Upper lobe of left lung (tissue), 6 donors: Measurements from ENCODE around the gene PVALB. TPM values are rescaled to one million over a fixed set of nuclear protein-coding genes. Genes with fewer than 3 reads are reported as not detected.

Experiments
- ATAC-seq, 2 donors: fragments of 200-7000 bp; cut with Tn5 transposase; one replicate each; pipeline ENCODE4 v1.9.1; 2022; ENCODE audit warnings: mild to moderate bottlenecking in 2 of 2, moderate library complexity in 2 of 2; ENCODE audit not compliant: low FRiP score in 2 of 2
- DNase-seq, 2 donors: peaks; one replicate each; pipeline ENCODE4 v3.0.0-alpha.2; 2019 to 2020
- H3K27ac ChIP-seq, 4 donors: fragments of 200-600 bp; sonication (generic); one replicate each; pipeline ENCODE4 v1.5.1; 2016 to 2019
- H3K27me3 ChIP-seq, 4 donors: fragments of 200-600 bp; sonication (generic); one replicate each; pipeline ENCODE4 v1.5.1; 2017 to 2019
- H3K36me3 ChIP-seq, 4 donors: fragments of 200-600 bp; sonication (generic); one replicate each; pipeline ENCODE4 v1.5.1; 2016 to 2019
- H3K4me1 ChIP-seq, 4 donors: fragments of 200-600 bp; sonication (generic); one replicate each; pipeline ENCODE4 v1.5.1; 2018 to 2019
- H3K4me3 ChIP-seq, 4 donors: fragments of 200-600 bp; sonication (generic); one replicate each; pipeline ENCODE4 v1.5.1; 2017 to 2019; ENCODE audit warnings: mild to moderate bottlenecking in 2 of 4, moderate library complexity in 1 of 4
- H3K9me3 ChIP-seq, 4 donors: fragments of 200-600 bp; sonication (generic); one replicate each; pipeline ENCODE4 v1.5.1; 2018 to 2019
- CTCF ChIP-seq, 6 experiments: fragments of 450-650 bp in 4 of 6; fragments of 200-600 bp in 2 of 6; sonication (generic) in 2 of 6; IDR thresholded peaks; one replicate each; pipeline ENCODE4 v1.5.1; 2016 to 2019; ENCODE audit warnings: antibody characterized with exemption in 6 of 6
- EP300 ChIP-seq, 4 donors: sonication (generic); formaldehyde crosslinking; IDR thresholded peaks; one replicate each; pipeline ENCODE4 v1.5.1; 2017; ENCODE audit warnings: antibody characterized with exemption in 4 of 4, control low read depth in 2 of 4
- POLR2A ChIP-seq, 4 donors: fragments of 450-650 bp; IDR thresholded peaks; one replicate each; pipeline ENCODE4 v1.5.1; 2016 to 2017; ENCODE audit warnings: antibody characterized with exemption in 4 of 4, mild to moderate bottlenecking in 2 of 4
- POLR2AphosphoS5 ChIP-seq, 2 donors: sonication (generic); formaldehyde crosslinking; IDR thresholded peaks; one replicate each; pipeline ENCODE4 v1.5.1; 2017; ENCODE audit warnings: antibody characterized with exemption in 2 of 2
- WGBS, 2 donors: methylation state at CpG; one replicate each; pipeline ENCODE4 v1.1.5; 2017 to 2018; 5-methylcytosine and 5-hydroxymethylcytosine counted together
- total RNA-seq, 6 donors: library from RNA; depleted of rRNA in 4 of 6; stranded (reverse); fragments of >200 nt in 4 of 6; gene quantifications; one replicate each; pipeline versions ENCODE4 v1.1.0 to v1.2.1, GENCODE V29; 2016 to 2021
- donor health status: DM: no; HTN: no; CAD: no; lungs with moderate emphysema.
- donor health status: DM: no; HTN: yes; CAD: no; lungs with severe emphysema.

The PVALB gene
- total RNA-seq, 6 donors from 2014 or later: 1.5 to 3.3 (median 1.8) TPM; not detected in 3

GRCh38 chr22:36778020-36778419 lies 38.8 kb downstream of the PVALB start:
- TF ChIP-seq EP300 (IDR thresholded peaks at IDR 0.05) (no peak), CTCF (IDR thresholded peaks at IDR 0.05) (no peak), POLR2AphosphoS5 (IDR thresholded peaks at IDR 0.05) (no peak), POLR2A (IDR thresholded peaks at IDR 0.05) (no peak)
- no peak overlapping the region for H3K27ac ChIP-seq
- H3K9me3 ChIP-seq: no peaks in the 10 kb centered on the region
- H3K36me3 ChIP-seq: no peaks in the 10 kb centered on the region
- no peaks in the 10 kb centered on the region for H3K27me3 ChIP-seq
- H3K4me1 ChIP-seq: peaks cover 15 to 24% (median 21%) of the 10 kb centered on the region in 4 donors
- no peak overlapping the region for H3K4me3 ChIP-seq
- DNase-seq (no peak), ATAC-seq (no peak)

DNA sequence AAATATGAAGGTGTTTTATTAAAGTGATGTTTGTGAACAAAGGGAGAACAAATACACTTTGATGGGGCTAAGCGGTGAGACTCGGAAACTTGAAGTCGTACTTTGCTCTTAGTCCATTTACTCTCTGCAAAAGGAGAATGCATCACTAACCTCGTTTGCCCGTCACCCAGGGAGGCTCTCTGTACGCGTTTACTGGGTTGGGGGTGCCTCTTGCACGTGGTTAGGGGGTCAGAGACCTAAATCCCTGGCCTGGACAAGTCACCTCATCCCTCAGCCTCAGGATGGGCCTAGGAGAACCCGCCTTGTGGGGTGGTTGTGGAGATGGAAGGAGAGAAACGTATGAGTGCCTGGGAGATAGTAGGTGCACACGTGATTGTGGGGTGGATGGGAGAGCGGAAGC lies 40.1 kb downstream of the PVALB start:
- Histone ChIP-seq H3K4me1 (peaks cover 14 to 17% (median 16%) of the 10 kb centered on the region in 4 donors), H3K36me3 (peaks cover 0 to 7% (median 0%) of the 10 kb centered on the region in 4 donors), H3K27ac (peak overlapping the region in 1 of 4 donors; percentile 18), H3K4me3 (peak overlapping the region in 3 of 4 donors; percentile 3 to 90 (median 39)), H3K9me3 (no peaks in the 10 kb centered on the region), H3K27me3 (no peaks in the 10 kb centered on the region)
- TF ChIP-seq POLR2A (IDR thresholded peaks at IDR 0.05) (no peak), CTCF (IDR thresholded peaks at IDR 0.05) (no peak), POLR2AphosphoS5 (IDR thresholded peaks at IDR 0.05) (no peak), EP300 (IDR thresholded peaks at IDR 0.05) (no peak)
- WGBS, 2 donors: 72 to 75% methylated on average over 12 of the region's 12 CpGs
- DNase-seq (no peak), ATAC-seq (no peak)

DNA sequence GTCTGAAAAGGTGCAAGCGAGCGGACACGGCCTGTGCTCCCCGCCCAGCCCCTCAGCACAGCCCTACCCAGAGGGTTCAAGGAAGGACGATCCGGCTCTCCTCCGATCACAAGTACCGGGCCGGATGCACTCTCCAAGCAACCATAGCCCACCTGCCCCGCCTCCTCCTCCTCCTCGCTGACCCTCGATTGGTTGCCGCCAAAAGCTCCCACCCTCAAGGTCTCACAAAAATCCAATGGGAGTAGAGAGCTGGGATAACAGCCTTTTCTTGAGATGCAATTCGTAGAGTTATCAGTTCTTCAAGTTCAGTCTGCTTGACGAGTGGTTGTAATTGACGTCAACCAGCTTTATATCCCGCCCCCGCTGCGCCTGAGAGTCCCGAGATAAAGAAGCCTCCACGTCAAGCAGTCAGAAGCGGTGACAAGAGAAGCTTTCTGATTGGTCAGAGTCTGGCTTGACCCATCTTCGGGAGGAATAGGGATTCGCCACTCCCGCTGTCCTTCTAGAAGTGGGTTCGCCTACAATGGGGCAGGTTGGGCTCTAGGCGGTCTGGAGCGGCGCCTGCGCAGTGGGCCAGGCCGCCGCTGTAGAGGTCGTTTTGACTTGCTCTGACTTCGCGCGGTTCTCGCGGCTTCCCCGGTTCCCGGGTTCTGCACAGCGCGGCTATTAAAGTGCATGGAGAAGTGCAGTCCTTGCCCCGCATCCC lies 40.7 kb downstream of the PVALB start, which contains the start of gene IFT27:
Gene IFT27, minus strand, starts transcription at position 156 of the 706 bp plus-strand sequence. CDS start 412 bp downstream, outside the sequence.
- Histone ChIP-seq H3K4me1 (peaks cover 11 to 15% (median 15%) of the 10 kb centered on the region in 4 donors), H3K36me3 (peaks cover 0 to 7% (median 0%) of the 10 kb centered on the region in 4 donors), H3K4me3 (peak within 1 kb of the TSS; percentile 90 to 99 (median 96)), H3K9me3 (no peaks in the 10 kb centered on the region), H3K27ac (peak within 1 kb of the TSS; percentile 80 to 91 (median 87)), H3K27me3 (no peaks in the 10 kb centered on the region)
- ATAC-seq (peak; percentile 98), DNase-seq (peak; percentile 96 to 99)
- TF ChIP-seq POLR2AphosphoS5 (IDR thresholded peaks at IDR 0.05): peak; percentile 37 to 66
- TF ChIP-seq POLR2A (IDR thresholded peaks at IDR 0.05): peak in 2 of 4 donors; percentile 30 to 74
- TF ChIP-seq CTCF (IDR thresholded peaks at IDR 0.05): peak in 1 of 6 experiments; percentile 18
- no peak for TF ChIP-seq EP300 (IDR thresholded peaks at IDR 0.05)
- WGBS, 2 donors: 0% methylated on average over 19 to 39 of the region's 43 CpGs

GRCh38 chr22:36775586-36775963 lies 41.3 kb downstream of the PVALB start:
- Histone ChIP-seq H3K27me3 (no peaks in the 10 kb centered on the region), H3K36me3 (peaks cover 0 to 7% (median 0%) of the 10 kb centered on the region in 4 donors), H3K4me1 (peaks cover 11 to 15% (median 15%) of the 10 kb centered on the region in 4 donors), H3K27ac (peak overlapping the region; percentile 80 to 91 (median 87)), H3K9me3 (no peaks in the 10 kb centered on the region), H3K4me3 (peak overlapping the region; percentile 90 to 99 (median 96))
- no peak for TF ChIP-seq EP300 (IDR thresholded peaks at IDR 0.05)
- no peak for TF ChIP-seq POLR2AphosphoS5 (IDR thresholded peaks at IDR 0.05)
- TF ChIP-seq CTCF (IDR thresholded peaks at IDR 0.05): no peak
- TF ChIP-seq POLR2A (IDR thresholded peaks at IDR 0.05): no peak
- 0 to 1% methylated on average over 8 to 22 of the region's 23 CpGs for WGBS, 2 donors
- DNase-seq (peak; percentile 58 to 85), ATAC-seq (peak in 1 of 2 donors; percentile 1)
